ENCODE results near the gene CFI. TPM values are rescaled to one million over a fixed set of nuclear protein-coding genes. Genes with fewer than 3 reads are reported as not detected.

The CFI gene
- total and polyA plus RNA-seq, 2 experiments from 2014 or later = 0.18 to 0.22 TPM

GRCh38 chr4:109718759-109719158 lies 83.0 kb downstream of the CFI start:
- TF ChIP-seq EZH2 (IDR thresholded peaks at IDR 0.05; ENCODE audit: insufficient read depth, poor library complexity, severe bottlenecking) = no peak
- no peak for TF ChIP-seq EZH2phosphoT487 (IDR thresholded peaks at IDR 0.05; ENCODE audit: insufficient read depth, low read depth)
- H3K27ac ChIP-seq = no peak overlapping the region
- H3K27me3 ChIP-seq (replicated peaks; ENCODE audit: insufficient read depth) = no peaks in the 10 kb centered on the region
- no peak overlapping the region for H2AFZ ChIP-seq
- H3K4me2 ChIP-seq (ENCODE audit: unreplicated experiment) = no peak overlapping the region
- 97 to 100% methylated on average over 1 of the region's 1 CpG for WGBS, 2 experiments (ENCODE audit: low coverage in 1 of 2, low lambda C conversion rate in 2 of 2, missing lambda C conversion rate in 2 of 2)
- no peaks in the 10 kb centered on the region for H3F3A ChIP-seq (ENCODE audit: insufficient read depth)
- no peak for DNase-seq
- no peaks in the 10 kb centered on the region for H3K9me2 ChIP-seq (ENCODE audit: insufficient read depth)
- in situ Hi-C loops (cut with MboI) = no loop called here
- peaks cover 3% of the 10 kb centered on the region; the same call in 1 of the 2 replicates for H3K36me3 ChIP-seq (ENCODE audit: low read depth)
- H3K9ac ChIP-seq = no peak overlapping the region
- H4K20me1 ChIP-seq (ENCODE audit: insufficient read depth) = no peaks in the 10 kb centered on the region
- peaks cover 14% of the 10 kb centered on the region for H3K79me2 ChIP-seq (ENCODE audit: insufficient read depth)
- no peaks in the 10 kb centered on the region for H3K4me1 ChIP-seq (ENCODE audit: insufficient read depth)
- no peak overlapping the region for H3K4me3 ChIP-seq
- no peaks in the 10 kb centered on the region for H3K9me3 ChIP-seq (ENCODE audit: low read depth)

- WGBS, 2 experiments (ENCODE audit: low coverage in 1 of 2, low lambda C conversion rate in 2 of 2, missing lambda C conversion rate in 2 of 2) = 93% methylated on average over 3 of the region's 3 CpGs
- in situ Hi-C loops (cut with MboI) = no loop called here
- TF ChIP-seq EZH2 (IDR thresholded peaks at IDR 0.05; ENCODE audit: insufficient read depth, poor library complexity, severe bottlenecking) = no peak
- TF ChIP-seq EZH2phosphoT487 (IDR thresholded peaks at IDR 0.05; ENCODE audit: insufficient read depth, low read depth) = no peak
These were observed 88.3 kb downstream of the CFI start for GRCh38 chr4:109713500-109713899.

GRCh38 chr4:109708990-109709389 lies 92.8 kb downstream of the CFI start:
- WGBS, 2 experiments (ENCODE audit: low coverage in 1 of 2, low lambda C conversion rate in 2 of 2, missing lambda C conversion rate in 2 of 2) = 90 to 100% methylated on average over 1 of the region's 1 CpG
- no peak overlapping the region for H3K4me2 ChIP-seq (ENCODE audit: unreplicated experiment)
- H3K79me2 ChIP-seq (ENCODE audit: insufficient read depth) = no peaks in the 10 kb centered on the region
- H3K9ac ChIP-seq = no peak overlapping the region
- no peaks in the 10 kb centered on the region for H3K9me3 ChIP-seq (ENCODE audit: low read depth)
- no peaks in the 10 kb centered on the region for H3K27me3 ChIP-seq (replicated peaks; ENCODE audit: insufficient read depth)
- H2AFZ ChIP-seq = no peak overlapping the region
- H3K4me3 ChIP-seq = no peak overlapping the region
- no peak for DNase-seq
- TF ChIP-seq EZH2 (IDR thresholded peaks at IDR 0.05; ENCODE audit: insufficient read depth, poor library complexity, severe bottlenecking) (no peak), EZH2phosphoT487 (IDR thresholded peaks at IDR 0.05; ENCODE audit: insufficient read depth, low read depth) (no peak)
- H3K4me1 ChIP-seq (ENCODE audit: insufficient read depth) = 0 out of 2 replicates have a peak, but pooled peaks cover 2% of the 10 kb centered on the region
- peaks cover 6% of the 10 kb centered on the region for H3F3A ChIP-seq (ENCODE audit: insufficient read depth)
- H3K9me2 ChIP-seq (ENCODE audit: insufficient read depth) = no peaks in the 10 kb centered on the region
- H3K27ac ChIP-seq = no peak overlapping the region
- peaks cover 3% of the 10 kb centered on the region; the same call in 1 of the 2 replicates for H3K36me3 ChIP-seq (ENCODE audit: low read depth)
- in situ Hi-C loops (cut with MboI) = no loop called here
- no peaks in the 10 kb centered on the region for H4K20me1 ChIP-seq (ENCODE audit: insufficient read depth)

More at GRCh38 chr4:109713500-109713899, 88.3 kb downstream of the CFI start:
- no peaks in the 10 kb centered on the region for H3K4me1 ChIP-seq (ENCODE audit: insufficient read depth)
- H3K27me3 ChIP-seq (replicated peaks; ENCODE audit: insufficient read depth) = no peaks in the 10 kb centered on the region
- H3K36me3 ChIP-seq (ENCODE audit: low read depth) = peaks cover 4% of the 10 kb centered on the region; the same call in 1 of the 2 replicates
- H3K9me3 ChIP-seq (ENCODE audit: low read depth) = no peaks in the 10 kb centered on the region
- H3K4me3 ChIP-seq = no peak overlapping the region
- H3K9me2 ChIP-seq (ENCODE audit: insufficient read depth) = no peaks in the 10 kb centered on the region
- DNase-seq = no peak
- no peaks in the 10 kb centered on the region for H3K79me2 ChIP-seq (ENCODE audit: insufficient read depth)
- H4K20me1 ChIP-seq (ENCODE audit: insufficient read depth) = no peaks in the 10 kb centered on the region
- no peaks in the 10 kb centered on the region for H3F3A ChIP-seq (ENCODE audit: insufficient read depth)
- H3K9ac ChIP-seq = no peak overlapping the region
- H3K27ac ChIP-seq = no peak overlapping the region
- no peak overlapping the region for H3K4me2 ChIP-seq (ENCODE audit: unreplicated experiment)
- H2AFZ ChIP-seq = no peak overlapping the region

GRCh38 chr4:109708435-109708834 lies 93.4 kb downstream of the CFI start:
- WGBS, 2 experiments (ENCODE audit: low coverage in 1 of 2, low lambda C conversion rate in 2 of 2, missing lambda C conversion rate in 2 of 2) = 32 to 38% methylated on average over 2 of the region's 2 CpGs
- in situ Hi-C loops (cut with MboI) = no loop called here
- Histone ChIP-seq H3K27me3 (replicated peaks; ENCODE audit: insufficient read depth) (no peaks in the 10 kb centered on the region), H3K4me1 (ENCODE audit: insufficient read depth) (0 out of 2 replicates have a peak, but pooled peaks cover 4% of the 10 kb centered on the region), H3K36me3 (ENCODE audit: low read depth) (no peaks in the 10 kb centered on the region), H3K27ac (no peak overlapping the region), H3F3A (ENCODE audit: insufficient read depth) (peaks cover 11% of the 10 kb centered on the region), H3K4me3 (no peak overlapping the region), H3K9me3 (ENCODE audit: low read depth) (no peaks in the 10 kb centered on the region), H4K20me1 (ENCODE audit: insufficient read depth) (no peaks in the 10 kb centered on the region), H3K79me2 (ENCODE audit: insufficient read depth) (no peaks in the 10 kb centered on the region), H2AFZ (no peak overlapping the region), H3K4me2 (ENCODE audit: unreplicated experiment) (no peak overlapping the region), H3K9ac (no peak overlapping the region), H3K9me2 (ENCODE audit: insufficient read depth) (no peaks in the 10 kb centered on the region)
- TF ChIP-seq EZH2phosphoT487 (IDR thresholded peaks at IDR 0.05; ENCODE audit: insufficient read depth, low read depth) = no peak
- TF ChIP-seq EZH2 (IDR thresholded peaks at IDR 0.05; ENCODE audit: insufficient read depth, poor library complexity, severe bottlenecking) = no peak
- DNase-seq = no peak
